ENCODE results near the gene SLC39A11. TPM values are rescaled to one million over a fixed set of nuclear protein-coding genes. Genes with fewer than 3 reads are reported as not detected.

SLC39A11 gene
- total and polyA plus RNA-seq, 8 donors = 5.2 to 62.0 (median 12.9) TPM

GRCh38 chr17:72735048-72735447, 357.4 kb downstream of the SLC39A11 start:
- H3K9me3 ChIP-seq = no peaks in the 10 kb centered on the region
- intact Hi-C loops (cut with DNase I; ENCODE audit: low total_unique reads) = loop anchor here (10.0 kb wide), 1 partner anchor 430 kb away; the partner anchor contains the start of gene SSTR2
- no peaks in the 10 kb centered on the region for H3K27me3 ChIP-seq
- no peak for TF ChIP-seq CTCF (IDR thresholded peaks at IDR 0.05)
- TF ChIP-seq EP300 (IDR thresholded peaks at IDR 0.05) = no peak
- TF ChIP-seq POLR2A (IDR thresholded peaks at IDR 0.05) = no peak
- TF ChIP-seq POLR2AphosphoS5 (IDR thresholded peaks at IDR 0.05) = no peak
- WGBS, 5 donors = 94 to 97% (median 96%) methylated on average over 10 of the region's 10 CpGs
- peaks cover 6 to 28% (median 24%) of the 10 kb centered on the region in 4 donors for H3K36me3 ChIP-seq
- H3K4me1 ChIP-seq = no peaks in the 10 kb centered on the region
- H3K27ac ChIP-seq = no peak overlapping the region
- DNase-seq = no peak
- no peak overlapping the region for H3K4me3 ChIP-seq

GRCh38 chr17:72734613-72735012, 357.9 kb downstream of the SLC39A11 start:
- Histone ChIP-seq H3K36me3 (peaks cover 6 to 28% (median 24%) of the 10 kb centered on the region in 4 donors), H3K9me3 (no peaks in the 10 kb centered on the region), H3K27ac (no peak overlapping the region), H3K27me3 (no peaks in the 10 kb centered on the region), H3K4me3 (no peak overlapping the region), H3K4me1 (no peaks in the 10 kb centered on the region)
- intact Hi-C loops (cut with DNase I; ENCODE audit: low total_unique reads) = loop anchor here (10.0 kb wide), 1 partner anchor 430 kb away; the partner anchor contains the start of gene SSTR2
- TF ChIP-seq CTCF (IDR thresholded peaks at IDR 0.05) (no peak), POLR2AphosphoS5 (IDR thresholded peaks at IDR 0.05) (no peak), POLR2A (IDR thresholded peaks at IDR 0.05) (no peak), EP300 (IDR thresholded peaks at IDR 0.05) (no peak)
- 86 to 89% (median 88%) methylated on average over 10 of the region's 10 CpGs for WGBS, 5 donors
- no peak for DNase-seq

- H3K27ac ChIP-seq = no peak overlapping the region
- DNase-seq = no peak
- peaks cover 6 to 28% (median 24%) of the 10 kb centered on the region in 4 donors for H3K36me3 ChIP-seq
- 56 to 69% (median 62%) methylated on average over 3 of the region's 3 CpGs for WGBS, 5 donors
- H3K4me3 ChIP-seq = no peak overlapping the region
- no peaks in the 10 kb centered on the region for H3K27me3 ChIP-seq
- no peaks in the 10 kb centered on the region for H3K9me3 ChIP-seq
- TF ChIP-seq EP300 (IDR thresholded peaks at IDR 0.05) (no peak), POLR2A (IDR thresholded peaks at IDR 0.05) (no peak), POLR2AphosphoS5 (IDR thresholded peaks at IDR 0.05) (no peak), CTCF (IDR thresholded peaks at IDR 0.05) (no peak)
- H3K4me1 ChIP-seq = no peaks in the 10 kb centered on the region
- intact Hi-C loops (cut with DNase I; ENCODE audit: low total_unique reads) = loop anchor here (10.0 kb wide), 1 partner anchor 431 kb away; the partner anchor contains the start of gene SSTR2
Observed at GRCh38 chr17:72733619-72734282, 358.7 kb downstream of the SLC39A11 start.

GRCh38 chr17:72732893-72733618, 359.4 kb downstream of the SLC39A11 start:
- no peaks in the 10 kb centered on the region for H3K9me3 ChIP-seq
- no peak overlapping the region for H3K4me3 ChIP-seq
- no peak for DNase-seq
- TF ChIP-seq EP300 (IDR thresholded peaks at IDR 0.05) (no peak), POLR2A (IDR thresholded peaks at IDR 0.05) (no peak), CTCF (IDR thresholded peaks at IDR 0.05) (no peak), POLR2AphosphoS5 (IDR thresholded peaks at IDR 0.05) (no peak)
- H3K27me3 ChIP-seq = no peaks in the 10 kb centered on the region
- 90 to 96% (median 93%) methylated on average over 8 of the region's 8 CpGs for WGBS, 5 donors
- intact Hi-C loops (cut with DNase I; ENCODE audit: low total_unique reads) = loop anchor here (10.0 kb wide), 1 partner anchor 432 kb away; the partner anchor contains the start of gene SSTR2
- H3K27ac ChIP-seq = no peak overlapping the region
- H3K4me1 ChIP-seq = peaks cover 0 to 2% (median 0%) of the 10 kb centered on the region in 4 donors
- H3K36me3 ChIP-seq = peaks cover 6 to 28% (median 24%) of the 10 kb centered on the region in 4 donors
